Caki2 (cell line): Measurements from ENCODE around the gene SGCD. TPM values are rescaled to one million over a fixed set of nuclear protein-coding genes. Genes with fewer than 3 reads are reported as not detected.
A peak's percentile ranks its signal among the peaks of the same experiment; 100 is the strongest.

ENCODE experiments used
- DNase-seq: peaks from one replicate; pipeline ENCODE4 v3.0.0-alpha.2; 2015; ENCODE audit warnings: low read depth
- in situ Hi-C: cut with HindIII; loops from 2 replicates; pipeline ENCODE4 v1.10.0; 2016; ENCODE audit warnings: low sequenced_read_pairs, low pct_unique_long_range_greater_than_20kb, mixed read lengths
- total RNA-seq: library from RNA; depleted of rRNA; stranded (reverse); fragments of >200 nt; shearing (Covaris generic); gene quantifications from 2 replicates; pipeline ENCODE4 v1.2.3, GENCODE V29; 2014; ENCODE audit warnings: low replicate concordance

Gene SGCD
- total RNA-seq, 1 experiment from 2014 or later: not detected

GRCh38 chr5:156431956-156432829, 105.2 kb downstream of the SGCD start:
- in situ Hi-C loops: no loop called here
- DNase-seq: no peak

- in situ Hi-C loops: no loop called here
- no peak for DNase-seq
Observed at GRCh38 chr5:156432830-156433105, 105.8 kb downstream of the SGCD start.

- no peak for DNase-seq
- in situ Hi-C loops: no loop called here
Observed at GRCh38 chr5:156434471-156434870, 107.5 kb downstream of the SGCD start.

GRCh38 chr5:156435101-156435500, 108.1 kb downstream of the SGCD start:
- in situ Hi-C loops: no loop called here
- no peak for DNase-seq

- in situ Hi-C loops: no loop called here
- DNase-seq: no peak
Observed at GRCh38 chr5:156438076-156438475, 111.1 kb downstream of the SGCD start.

- DNase-seq: no peak
- in situ Hi-C loops: no loop called here
Observed at GRCh38 chr5:156444753-156445291, 117.9 kb downstream of the SGCD start.

- in situ Hi-C loops: no loop called here
- no peak for DNase-seq
Observed at GRCh38 chr5:156446526-156446925, 119.6 kb downstream of the SGCD start.

GRCh38 chr5:156450778-156451177, 123.8 kb downstream of the SGCD start:
- in situ Hi-C loops: no loop called here

GRCh38 chr5:156451505-156451904, 124.5 kb downstream of the SGCD start:
- in situ Hi-C loops: no loop called here
- DNase-seq: no peak

More at GRCh38 chr5:156450778-156451177, 123.8 kb downstream of the SGCD start:
- no peak for DNase-seq

GRCh38 chr5:156456857-156457256, 129.9 kb downstream of the SGCD start:
- in situ Hi-C loops: no loop called here
- DNase-seq: no peak

- in situ Hi-C loops: no loop called here
- no peak for DNase-seq
Observed at GRCh38 chr5:156459812-156460385, 132.9 kb downstream of the SGCD start.

- in situ Hi-C loops: no loop called here
- DNase-seq: no peak
Observed at GRCh38 chr5:156460471-156460870, 133.5 kb downstream of the SGCD start.

GRCh38 chr5:156466871-156467270, 139.9 kb downstream of the SGCD start:
- DNase-seq: no peak
- in situ Hi-C loops: no loop called here

GRCh38 chr5:156469636-156470035, 142.7 kb downstream of the SGCD start:
- DNase-seq: no peak
- in situ Hi-C loops: no loop called here

- no peak for DNase-seq
- in situ Hi-C loops: no loop called here
Observed at GRCh38 chr5:156471893-156472292, 144.9 kb downstream of the SGCD start.

GRCh38 chr5:156473269-156473908, 146.4 kb downstream of the SGCD start:
- DNase-seq: no peak
- in situ Hi-C loops: no loop called here

GRCh38 chr5:156474251-156474650, 147.3 kb downstream of the SGCD start:
- in situ Hi-C loops: no loop called here
- no peak for DNase-seq

GRCh38 chr5:156475182-156476157, 148.5 kb downstream of the SGCD start:
- peak; percentile 87 for DNase-seq

More at GRCh38 chr5:156475182-156476157, 148.5 kb downstream of the SGCD start:
- in situ Hi-C loops: no loop called here
